Stimulated activated CD4-positive, alpha-beta T cell treated with anti-CD3 and anti-CD28 coated beads, Interleukin-1b, Interleukin-23, amount 100 ng/mL, for 4 hours (primary cell): ENCODE data around the gene WWP2.

Source experiments
- DNase-seq, 2 donors: peaks; one replicate each; pipeline ENCODE4 v3.0.0-alpha.2; 2020; ENCODE audit warnings: low read depth in 2 of 2

WWP2 gene

DNA sequence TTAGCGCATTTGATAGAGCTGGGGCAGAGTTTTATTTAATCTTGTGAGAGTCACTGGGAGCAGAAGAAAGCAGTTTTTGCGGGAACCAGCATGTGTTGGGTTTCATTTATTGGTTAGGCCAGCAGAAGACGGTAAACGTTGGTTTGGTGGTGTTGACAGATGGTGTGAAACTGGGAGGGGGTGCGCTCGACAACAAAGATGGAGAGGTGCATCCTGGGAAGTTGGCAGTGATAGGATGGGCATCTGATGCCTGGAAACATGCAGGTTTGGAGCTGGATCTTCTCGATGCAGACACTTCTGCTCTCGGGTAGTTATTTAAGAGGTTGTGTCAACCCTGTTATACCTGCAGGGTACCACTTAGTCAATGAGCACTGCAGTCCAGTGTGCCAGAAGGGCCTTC is 164.1 kb downstream of the WWP2 start:
- DNase-seq, result no peak

DNA sequence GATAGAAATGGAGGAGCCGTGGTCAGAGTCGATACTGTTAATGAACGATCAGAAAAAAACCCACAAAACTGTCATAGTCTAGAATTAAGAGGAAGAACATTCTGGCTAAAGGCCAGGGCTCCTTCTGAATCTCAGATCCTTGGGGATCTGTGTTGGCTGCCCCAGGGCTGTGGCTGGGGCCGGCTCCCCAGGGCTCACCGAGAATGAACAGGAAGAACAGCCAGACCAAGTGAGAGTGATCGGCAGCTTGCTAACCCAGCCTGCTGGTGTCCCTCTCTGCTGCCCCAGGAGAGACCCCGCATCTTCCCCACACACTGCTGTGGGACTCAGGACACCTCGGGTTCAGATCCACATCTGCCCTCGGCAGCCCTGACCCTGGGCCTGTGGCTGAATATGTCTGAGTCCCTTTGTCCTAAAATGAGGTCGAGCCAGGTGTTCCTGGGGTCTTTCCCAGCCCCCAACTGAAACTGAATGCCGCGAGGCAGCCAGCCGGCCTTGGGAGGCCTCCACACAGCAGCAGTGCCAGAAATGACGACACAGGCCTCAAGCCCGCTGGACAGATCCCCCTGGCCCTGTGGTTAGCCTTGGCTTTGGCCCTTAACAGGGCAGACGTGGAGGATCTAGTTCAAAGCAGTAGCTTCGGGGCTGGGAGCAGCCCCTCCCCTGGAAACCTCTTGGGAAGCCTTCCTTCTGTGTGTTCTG is 165.1 kb downstream of the WWP2 start:
- DNase-seq, result no peak

DNA sequence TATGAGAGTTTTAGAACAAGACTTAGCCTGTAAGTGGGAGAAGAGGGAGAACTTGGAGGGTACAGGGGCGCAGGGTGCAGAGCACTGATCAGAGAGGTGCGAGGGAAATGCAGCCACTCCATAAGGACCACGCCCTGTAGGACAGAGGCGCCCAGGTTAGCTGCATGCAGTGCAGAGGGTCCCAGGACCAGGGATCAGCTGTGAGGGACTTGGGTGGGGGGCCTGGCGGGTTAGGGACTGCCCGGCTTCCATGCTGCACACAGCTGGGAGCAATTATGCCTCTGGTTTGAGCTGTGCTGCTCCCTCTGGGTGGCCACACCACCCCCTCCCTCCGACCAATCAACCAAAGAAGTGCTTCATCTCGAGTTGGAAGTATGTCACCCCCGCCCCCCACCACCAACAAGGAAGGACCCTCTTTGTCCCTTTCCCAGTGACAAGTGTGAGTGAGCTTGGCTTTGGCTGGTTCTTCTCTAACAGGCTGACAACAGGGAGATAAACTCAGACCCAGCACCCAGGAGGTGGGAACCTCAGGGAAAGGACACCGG is 166.8 kb downstream of the WWP2 start:
- no peak for DNase-seq

DNA sequence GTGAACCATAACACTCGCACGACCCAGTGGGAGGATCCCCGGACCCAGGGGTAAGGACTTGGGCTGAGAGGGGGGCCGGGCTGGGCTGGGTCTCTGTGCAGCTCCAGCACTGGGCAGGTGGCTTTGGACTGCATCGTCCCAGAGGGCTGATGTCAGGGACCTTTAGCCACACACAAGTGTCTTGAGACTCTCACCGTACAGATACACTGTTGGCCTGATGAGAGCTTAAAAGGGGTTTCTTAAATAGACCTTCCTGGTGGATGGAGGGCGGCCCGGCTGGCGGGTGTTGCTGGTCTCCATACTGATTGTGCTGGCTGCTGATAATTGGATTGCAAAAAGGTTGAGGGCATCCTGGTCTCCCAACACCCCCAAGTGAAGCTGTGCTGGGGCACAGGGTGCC is 167.3 kb downstream of the WWP2 start:
- no peak for DNase-seq

DNA sequence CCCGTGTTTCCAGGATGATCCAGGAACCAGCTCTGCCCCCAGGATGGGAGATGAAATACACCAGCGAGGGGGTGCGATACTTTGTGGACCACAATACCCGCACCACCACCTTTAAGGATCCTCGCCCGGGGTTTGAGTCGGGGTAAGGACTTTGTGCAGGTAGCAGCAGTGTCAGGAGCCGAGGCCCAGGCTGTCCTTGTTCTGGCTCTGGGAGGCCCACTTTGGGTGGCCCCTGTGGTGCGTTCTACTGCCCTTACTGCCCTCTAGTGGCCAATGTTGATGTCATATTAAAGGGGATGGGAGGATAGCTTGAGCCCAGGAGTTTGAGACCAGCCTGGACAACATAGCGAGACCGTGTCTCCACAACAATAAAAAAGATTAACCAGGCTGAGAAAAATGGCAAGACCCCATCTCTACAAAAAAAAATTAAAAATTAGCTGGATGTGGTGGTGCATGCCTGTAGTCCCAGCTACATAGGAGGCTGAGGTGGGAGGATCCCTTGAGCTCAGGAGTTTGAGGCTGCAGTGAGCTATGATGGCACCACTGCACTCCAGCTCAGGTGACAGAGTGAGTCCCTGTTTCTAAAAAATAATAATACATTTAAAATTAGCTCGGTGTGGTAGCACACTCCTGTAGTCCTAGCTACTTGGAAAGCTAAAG is 168.1 kb downstream of the WWP2 start:
- peak; percentile 14 to 34 for DNase-seq

DNA sequence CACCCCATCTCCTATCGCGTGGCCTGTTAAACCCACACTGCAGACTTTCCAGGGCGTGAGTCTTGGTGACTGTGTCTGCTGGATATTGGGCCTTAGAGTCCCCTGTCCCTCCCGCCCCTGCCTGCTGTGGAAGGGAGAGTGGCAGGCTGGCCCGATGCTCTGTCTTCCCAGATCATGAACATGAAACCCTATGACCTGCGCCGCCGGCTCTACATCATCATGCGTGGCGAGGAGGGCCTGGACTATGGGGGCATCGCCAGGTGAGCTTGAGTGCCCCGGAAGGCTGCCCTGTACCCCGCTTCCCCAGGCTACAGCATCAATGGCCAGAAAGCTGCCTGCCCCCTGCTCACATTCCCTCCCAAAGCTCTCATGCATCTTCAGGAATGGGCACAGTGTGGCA is 169.5 kb downstream of the WWP2 start:
- no peak for DNase-seq

DNA sequence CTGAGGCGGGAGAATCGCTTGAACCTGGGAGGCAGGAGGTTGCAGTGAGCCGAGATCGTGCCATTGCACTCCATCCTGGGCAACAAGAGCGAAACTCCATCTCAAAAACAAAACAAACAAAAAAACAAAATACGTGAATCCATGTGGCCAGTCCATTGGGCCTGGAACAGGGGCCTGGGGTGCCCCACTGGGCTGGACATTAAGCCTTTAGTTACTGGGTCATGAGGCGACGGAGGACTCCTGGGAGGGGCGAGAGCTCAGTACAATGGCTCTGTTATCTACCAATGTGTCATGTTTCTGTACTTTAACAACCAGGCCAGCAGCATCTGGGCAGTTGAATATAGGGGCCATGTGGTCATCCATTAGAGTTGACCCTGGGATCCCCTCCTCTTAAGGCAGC is 170.1 kb downstream of the WWP2 start:
- no peak for DNase-seq

DNA sequence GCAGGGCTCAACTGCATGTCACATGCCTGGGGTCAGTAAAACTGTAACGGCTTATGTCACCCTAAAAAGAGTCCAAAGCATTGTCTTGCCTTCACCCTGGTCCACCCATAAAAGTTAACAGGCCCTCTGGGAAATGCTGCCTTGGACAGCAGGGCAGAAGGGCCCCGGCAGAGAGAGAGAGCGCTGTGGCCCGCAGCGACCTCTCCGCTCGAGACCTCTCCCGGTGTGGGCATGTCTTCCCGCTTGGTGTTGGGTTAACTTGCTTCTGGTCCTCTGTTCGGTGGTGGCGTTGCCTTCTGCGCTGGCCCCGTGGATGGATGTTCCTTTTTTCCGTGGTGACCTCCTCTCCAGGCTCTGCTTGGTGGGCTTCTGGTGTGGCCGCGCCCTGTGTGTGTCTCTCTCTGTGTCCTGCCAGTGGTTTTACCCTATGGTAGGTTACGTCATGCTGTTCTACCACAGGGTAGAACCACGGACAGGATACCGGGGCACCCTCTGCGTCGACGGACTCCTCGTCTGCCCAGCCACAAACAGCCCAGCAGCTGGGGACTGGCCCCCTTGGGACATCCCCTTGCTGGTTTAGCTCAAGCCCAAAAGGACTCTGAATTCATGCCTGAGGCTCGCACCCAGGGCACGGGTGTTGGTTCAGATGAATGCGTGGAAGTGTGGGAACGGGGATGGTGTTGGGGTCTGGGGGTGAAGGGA is 170.7 kb downstream of the WWP2 start:
- no peak for DNase-seq

DNA sequence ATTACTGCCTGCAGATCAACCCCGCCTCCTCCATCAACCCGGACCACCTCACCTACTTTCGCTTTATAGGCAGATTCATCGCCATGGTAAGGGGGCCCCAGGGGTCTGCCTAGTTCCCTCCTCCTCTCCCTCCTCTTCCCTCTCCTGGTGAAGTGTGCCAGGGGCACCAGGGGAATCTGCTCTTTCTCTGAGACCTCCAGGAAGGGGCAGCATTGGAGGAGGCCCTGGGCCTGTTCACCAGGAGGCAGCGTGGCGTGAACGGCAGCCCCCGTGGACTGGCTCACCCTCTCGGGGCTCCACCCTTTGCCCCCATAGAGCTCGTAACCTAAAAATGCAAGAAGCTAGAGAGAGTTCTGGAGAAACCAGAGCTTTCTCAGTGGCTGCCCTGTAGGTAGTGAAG is 171.9 kb downstream of the WWP2 start:
- no peak for DNase-seq

DNA sequence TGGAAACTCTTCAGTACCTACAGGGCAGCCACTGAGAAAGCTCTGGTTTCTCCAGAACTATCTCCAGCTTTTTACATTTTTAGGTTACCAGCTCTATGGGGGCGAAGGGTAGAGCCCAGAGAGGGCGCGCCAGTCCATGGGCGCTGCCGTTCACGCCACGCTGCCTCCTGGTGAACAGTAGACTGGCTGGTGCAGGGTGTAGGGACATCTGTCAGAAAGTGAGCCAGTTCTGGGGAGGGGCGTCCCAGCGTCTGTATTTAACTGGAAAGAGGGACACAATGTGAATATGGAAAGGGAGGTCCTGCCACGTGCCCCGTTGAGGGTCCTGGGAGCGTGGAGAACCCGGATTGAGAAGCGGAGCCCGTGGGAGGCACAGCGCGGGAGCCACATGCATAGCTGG is 172.6 kb downstream of the WWP2 start:
- no peak for DNase-seq

DNA sequence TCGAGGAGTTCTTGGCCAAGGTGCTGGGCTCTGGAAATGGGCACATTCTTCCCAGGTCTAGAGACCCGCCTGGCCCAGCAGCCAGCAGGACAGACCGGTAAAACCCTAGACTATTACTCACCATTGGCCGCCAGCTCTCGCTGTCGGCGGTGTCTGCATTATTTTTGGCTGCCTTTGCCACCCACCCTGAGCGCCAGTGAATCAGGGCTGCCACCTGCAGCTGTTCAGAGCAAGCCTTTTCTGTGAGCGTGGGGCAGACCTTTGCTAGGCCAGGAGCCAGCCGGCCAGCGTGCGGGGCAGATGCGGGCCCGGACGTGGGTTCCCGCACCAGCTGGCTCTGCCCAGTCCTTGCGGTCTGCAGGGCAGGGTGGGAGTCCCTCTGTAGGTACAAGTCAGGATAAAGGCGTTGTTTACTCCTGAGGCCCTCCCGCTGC is 173.2 kb downstream of the WWP2 start:
- DNase-seq, result no peak

DNA sequence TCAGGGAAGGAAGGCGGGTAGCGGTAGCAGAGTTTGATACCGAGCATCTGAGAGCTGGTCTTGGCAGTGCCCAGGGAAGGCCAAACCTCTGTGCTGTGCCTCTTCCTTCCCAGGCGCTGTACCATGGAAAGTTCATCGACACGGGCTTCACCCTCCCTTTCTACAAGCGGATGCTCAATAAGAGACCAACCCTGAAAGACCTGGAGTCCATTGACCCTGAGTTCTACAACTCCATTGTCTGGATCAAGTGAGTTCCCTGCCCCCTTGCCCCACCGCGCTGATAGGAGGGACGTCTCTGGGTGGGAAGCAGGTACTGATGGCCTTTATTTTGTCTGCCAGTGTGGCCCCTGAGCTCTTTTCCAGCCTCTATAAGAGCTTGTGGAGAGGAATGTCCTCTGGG is 173.6 kb downstream of the WWP2 start:
- no peak for DNase-seq

DNA sequence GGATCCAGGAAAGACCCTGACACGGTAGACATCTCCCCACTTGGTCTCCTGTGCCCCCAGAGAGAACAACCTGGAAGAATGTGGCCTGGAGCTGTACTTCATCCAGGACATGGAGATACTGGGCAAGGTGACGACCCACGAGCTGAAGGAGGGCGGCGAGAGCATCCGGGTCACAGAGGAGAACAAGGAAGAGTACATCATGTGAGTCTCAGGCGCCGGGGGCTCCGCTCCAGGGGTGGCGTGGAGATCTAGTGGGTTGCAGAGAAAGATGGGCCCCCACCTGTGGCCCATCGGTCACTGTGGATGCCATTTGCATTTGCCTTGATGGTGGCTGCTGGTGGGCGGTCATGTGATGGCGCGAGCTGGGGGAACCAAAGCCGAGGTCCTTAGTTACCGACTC is 174.1 kb downstream of the WWP2 start:
- no peak for DNase-seq

DNA sequence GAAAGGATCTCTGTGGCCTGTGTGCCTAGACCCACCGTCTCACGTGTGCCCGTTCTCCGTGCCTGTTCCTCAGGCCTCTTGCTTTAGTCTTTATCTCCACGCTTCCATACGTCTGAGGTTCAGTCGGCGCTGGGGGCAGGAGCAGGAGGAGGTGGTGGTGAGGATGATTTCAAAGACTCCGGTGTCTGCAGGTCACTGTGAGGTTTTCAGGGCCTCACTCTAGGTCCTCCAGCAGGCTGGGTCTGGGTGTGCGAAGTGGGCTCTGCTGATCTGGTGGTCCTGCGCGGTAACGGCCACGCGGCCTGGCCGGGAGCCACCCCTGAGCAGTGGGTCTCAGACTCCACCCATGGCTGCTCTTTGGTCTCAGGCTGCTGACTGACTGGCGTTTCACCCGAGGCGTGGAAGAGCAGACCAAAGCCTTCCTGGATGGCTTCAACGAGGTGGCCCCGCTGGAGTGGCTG is 174.6 kb downstream of the WWP2 start:
- DNase-seq, result no peak

DNA sequence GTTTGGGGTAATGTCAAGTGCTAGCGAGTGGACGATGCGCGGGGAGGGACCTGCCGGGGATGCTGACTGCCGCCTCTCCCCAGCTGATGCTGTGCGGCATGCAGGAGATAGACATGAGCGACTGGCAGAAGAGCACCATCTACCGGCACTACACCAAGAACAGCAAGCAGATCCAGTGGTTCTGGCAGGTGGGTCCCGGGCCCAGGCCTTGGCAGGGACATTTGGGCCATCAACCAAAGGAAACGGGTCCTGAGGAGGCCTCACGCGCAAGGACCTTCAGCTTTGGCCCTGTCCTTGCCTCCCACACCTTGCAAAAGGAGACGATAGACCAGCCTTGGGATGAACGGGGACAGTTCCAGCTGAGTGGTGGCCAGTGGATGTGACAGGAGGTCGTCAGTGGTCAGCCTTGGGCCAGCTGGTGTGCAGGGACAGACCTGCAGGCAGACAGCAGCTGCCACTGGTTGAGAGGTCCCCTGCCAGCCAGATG is 175.4 kb downstream of the WWP2 start:
- DNase-seq, result no peak

DNA sequence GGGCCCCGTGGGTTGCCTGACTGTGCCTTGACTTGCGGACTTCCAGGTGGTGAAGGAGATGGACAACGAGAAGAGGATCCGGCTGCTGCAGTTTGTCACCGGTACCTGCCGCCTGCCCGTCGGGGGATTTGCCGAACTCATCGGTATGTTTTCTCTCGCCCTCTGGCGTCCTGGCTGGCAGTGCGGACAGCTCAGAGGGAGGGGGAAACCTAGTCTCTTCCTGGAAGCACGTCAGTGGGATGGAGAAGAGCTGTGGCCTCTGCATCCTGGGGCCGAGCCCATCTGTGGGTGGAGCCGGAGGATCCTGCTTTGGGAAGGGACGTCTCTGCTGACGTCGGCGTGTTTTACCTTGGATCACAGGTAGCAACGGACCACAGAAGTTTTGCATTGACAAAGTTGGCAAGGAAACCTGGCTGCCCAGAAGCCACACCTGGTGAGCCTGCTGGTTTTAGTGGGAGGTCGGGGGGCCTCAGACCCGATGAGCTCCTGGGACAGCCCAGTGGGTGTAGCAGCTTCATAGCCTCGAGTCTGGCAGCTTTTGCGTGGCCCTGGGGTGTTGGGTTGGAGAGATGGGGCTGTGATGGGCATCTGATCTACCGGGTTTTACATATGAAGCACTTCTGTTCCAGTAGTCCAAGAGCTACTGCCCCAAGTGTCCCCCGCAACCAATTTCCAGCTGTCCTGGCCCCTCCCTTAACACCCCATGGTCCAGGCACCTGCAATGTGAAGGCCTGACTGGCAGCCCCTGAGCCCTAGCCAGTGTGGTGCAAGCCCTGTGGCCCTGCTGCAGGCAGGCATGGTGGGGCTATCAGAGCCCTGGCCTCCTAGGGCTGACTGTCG is 177.1 kb downstream of the WWP2 start:
- no peak for DNase-seq

DNA sequence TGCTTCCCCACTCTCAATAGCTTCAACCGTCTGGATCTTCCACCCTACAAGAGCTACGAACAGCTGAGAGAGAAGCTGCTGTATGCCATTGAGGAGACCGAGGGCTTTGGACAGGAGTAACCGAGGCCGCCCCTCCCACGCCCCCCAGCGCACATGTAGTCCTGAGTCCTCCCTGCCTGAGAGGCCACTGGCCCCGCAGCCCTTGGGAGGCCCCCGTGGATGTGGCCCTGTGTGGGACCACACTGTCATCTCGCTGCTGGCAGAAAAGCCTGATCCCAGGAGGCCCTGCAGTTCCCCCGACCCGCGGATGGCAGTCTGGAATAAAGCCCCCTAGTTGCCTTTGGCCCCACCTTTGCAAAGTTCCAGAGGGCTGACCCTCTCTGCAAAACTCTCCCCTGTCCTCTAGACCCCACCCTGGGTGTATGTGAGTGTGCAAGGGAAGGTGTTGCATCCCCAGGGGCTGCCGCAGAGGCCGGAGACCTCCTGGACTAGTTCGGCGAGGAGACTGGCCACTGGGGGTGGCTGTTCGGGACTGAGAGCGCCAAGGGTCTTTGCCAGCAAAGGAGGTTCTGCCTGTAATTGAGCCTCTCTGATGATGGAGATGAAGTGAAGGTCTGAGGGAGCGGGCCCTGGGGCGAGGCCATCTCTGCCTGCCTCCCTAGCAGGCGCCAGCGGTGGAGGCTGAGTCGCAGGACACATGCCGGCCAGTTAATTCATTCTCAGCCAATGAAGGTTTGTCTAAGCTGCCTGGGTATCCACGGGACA is 177.9 kb downstream of the WWP2 start:
- DNase-seq, result no peak

DNA sequence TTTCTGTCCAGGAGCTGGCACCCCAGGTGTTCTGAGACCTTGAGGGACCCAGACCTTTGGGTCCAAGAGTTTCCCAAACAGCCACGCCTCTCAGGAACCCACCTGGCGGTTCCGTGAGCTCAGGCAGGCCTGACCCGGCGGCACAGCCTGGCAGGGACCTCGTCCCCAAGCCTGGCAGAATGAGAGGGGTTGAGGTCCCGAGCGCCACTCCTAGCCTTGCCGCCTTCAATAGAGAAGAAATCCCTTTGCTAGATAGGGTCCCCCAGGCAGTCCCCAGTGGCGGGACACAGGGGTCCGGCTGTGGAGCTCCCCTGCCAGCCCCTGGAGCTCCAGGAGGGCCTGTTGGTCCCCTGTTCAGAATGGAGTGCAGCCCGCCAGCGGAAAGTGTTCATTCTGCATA is 178.5 kb downstream of the WWP2 start:
- no peak for DNase-seq

DNA sequence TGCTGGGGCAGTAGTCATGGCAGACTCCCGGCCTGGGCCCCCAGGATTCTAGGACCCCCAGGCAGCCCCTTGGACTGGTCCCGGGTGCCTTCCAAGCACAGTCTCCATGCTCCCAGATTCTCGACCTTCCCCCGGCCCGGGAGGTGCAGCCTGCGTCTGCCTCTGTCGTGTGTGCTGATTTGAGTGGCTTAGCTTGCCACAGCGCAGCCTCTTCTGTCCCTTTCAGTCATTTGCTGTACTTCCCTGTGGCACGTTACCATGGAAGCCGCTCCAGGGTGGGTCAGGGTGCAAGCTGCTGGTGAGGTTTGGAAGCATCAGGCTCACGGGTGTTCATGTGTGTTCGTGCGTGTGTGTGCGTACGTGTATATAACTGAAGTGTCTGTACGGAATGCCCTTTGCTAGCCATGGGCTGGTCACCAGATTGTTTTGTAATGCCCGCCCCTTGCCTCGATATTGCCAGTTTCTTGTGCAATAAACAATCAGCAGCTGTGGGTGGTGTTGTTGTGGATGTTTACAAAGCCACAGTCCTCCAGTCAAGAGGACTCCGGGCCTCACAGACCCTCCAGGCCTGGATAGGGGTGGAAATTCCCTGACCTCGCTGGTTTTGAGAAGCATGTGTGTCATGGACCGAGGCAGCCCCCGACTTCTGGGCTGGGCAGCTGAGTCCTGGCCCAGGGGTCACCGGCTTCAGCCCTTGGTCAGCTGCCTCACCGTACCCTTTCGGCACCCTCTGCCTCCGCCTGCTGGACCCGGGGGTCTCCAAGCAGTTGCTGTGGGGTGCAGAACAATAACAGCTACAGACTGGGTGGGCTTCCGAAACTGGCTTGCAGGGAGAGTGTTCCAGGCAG is 179.3 kb downstream of the WWP2 start:
- no peak for DNase-seq

DNA sequence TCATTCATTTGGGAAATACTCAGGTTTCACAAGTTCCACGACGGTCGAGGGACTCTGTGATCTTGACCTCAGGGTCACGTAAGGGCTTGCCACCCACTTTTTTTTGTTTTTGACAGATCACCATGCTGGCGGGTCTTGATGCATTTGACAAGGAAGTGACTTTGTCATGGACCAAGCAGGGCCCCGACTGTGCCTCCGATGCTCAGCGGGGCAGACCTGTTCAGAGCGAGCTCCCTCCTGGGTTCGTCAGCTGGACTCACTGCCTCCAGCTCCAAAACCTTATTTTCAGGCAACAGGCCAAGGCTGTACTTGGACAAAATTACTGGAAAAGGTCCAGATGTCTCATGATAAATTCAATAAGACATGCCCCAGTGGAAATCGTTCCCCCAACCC is 180.0 kb downstream of the WWP2 start:
- DNase-seq, result no peak
